Tibial nerve (tissue), 4 donors: ENCODE results near the gene COQ8B.

ENCODE experiments used
- CTCF ChIP-seq, 5 experiments: fragments of 200-600 bp in 3 of 5; fragments of 450-650 bp in 2 of 5; sonication (generic) in 3 of 5; IDR thresholded peaks; one replicate each; pipeline ENCODE4 v1.5.1; 2016 to 2019; ENCODE audit warnings: antibody characterized with exemption in 5 of 5, mild to moderate bottlenecking in 3 of 5, moderate library complexity in 2 of 5
- EP300 ChIP-seq, 2 donors: sonication (generic); formaldehyde crosslinking; IDR thresholded peaks; one replicate each; pipeline ENCODE4 v1.6.1; 2017; ENCODE audit warnings: antibody characterized with exemption in 2 of 2, mild to moderate bottlenecking in 1 of 2
- POLR2A ChIP-seq, 2 donors: fragments of 450-650 bp; IDR thresholded peaks; one replicate each; pipeline ENCODE4 v1.6.1; 2017; ENCODE audit warnings: antibody characterized with exemption in 2 of 2, mild to moderate bottlenecking in 2 of 2, moderate library complexity in 2 of 2

GRCh38 chr19:40762754-40763470 is 46.2 kb upstream of the COQ8B start:
- TF ChIP-seq CTCF (IDR thresholded peaks at IDR 0.05), result no peak
- no peak for TF ChIP-seq POLR2A (IDR thresholded peaks at IDR 0.05)
- TF ChIP-seq EP300 (IDR thresholded peaks at IDR 0.05), result no peak
